ENCODE data around the gene DYNC1I1.

The DYNC1I1 gene

GRCh38 chr7:95802270-95802669 is 29.9 kb downstream of the DYNC1I1 start:
- DNase-seq (ENCODE audit: extremely low read depth, insufficient read length): no peak
- Histone ChIP-seq H3K4me3 (replicated peaks; ENCODE audit: low read depth, low read length) (no peak overlapping the region), H3K36me3 (ENCODE audit: control insufficient read depth, insufficient read depth, low read length) (no peaks in the 10 kb centered on the region), H3K27me3 (replicated peaks; ENCODE audit: control insufficient read depth, insufficient read depth, low read length) (no peaks in the 10 kb centered on the region; the same call in 1 of the 2 replicates)
- TF ChIP-seq, protein P1, sequence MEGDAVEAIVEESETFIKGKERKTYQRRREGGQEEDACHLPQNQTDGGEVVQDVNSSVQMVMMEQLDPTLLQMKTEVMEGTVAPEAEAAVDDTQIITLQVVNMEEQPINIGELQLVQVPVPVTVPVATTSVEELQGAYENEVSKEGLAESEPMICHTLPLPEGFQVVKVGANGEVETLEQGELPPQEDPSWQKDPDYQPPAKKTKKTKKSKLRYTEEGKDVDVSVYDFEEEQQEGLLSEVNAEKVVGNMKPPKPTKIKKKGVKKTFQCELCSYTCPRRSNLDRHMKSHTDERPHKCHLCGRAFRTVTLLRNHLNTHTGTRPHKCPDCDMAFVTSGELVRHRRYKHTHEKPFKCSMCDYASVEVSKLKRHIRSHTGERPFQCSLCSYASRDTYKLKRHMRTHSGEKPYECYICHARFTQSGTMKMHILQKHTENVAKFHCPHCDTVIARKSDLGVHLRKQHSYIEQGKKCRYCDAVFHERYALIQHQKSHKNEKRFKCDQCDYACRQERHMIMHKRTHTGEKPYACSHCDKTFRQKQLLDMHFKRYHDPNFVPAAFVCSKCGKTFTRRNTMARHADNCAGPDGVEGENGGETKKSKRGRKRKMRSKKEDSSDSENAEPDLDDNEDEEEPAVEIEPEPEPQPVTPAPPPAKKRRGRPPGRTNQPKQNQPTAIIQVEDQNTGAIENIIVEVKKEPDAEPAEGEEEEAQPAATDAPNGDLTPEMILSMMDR (IDR thresholded peaks at IDR 0.05; ENCODE audit: insufficient read depth, low read length, poor library complexity, severe bottlenecking): no peak

DNA sequence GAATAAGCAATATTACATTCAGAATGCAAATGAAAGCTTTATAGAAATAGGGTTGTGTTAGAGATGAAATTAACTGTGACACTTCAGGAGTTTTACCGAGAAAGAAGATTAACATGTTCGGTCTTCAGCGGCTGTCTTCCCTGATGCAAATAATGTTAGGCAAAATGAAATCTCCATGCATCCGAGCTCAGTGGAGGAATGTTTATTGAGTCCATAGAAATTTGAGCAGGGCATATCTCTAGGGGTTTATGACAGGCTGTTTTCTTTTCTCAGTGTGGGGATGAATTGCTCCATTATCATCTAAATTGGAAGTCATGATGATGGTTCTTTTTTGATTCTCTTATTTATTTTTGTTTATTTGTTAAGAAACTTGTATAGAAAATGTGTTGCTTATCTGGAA is 31.7 kb downstream of the DYNC1I1 start:
- no peaks in the 10 kb centered on the region; the same call in 1 of the 2 replicates for H3K27me3 ChIP-seq (replicated peaks; ENCODE audit: control insufficient read depth, insufficient read depth, low read length)
- TF ChIP-seq, protein P1 (IDR thresholded peaks at IDR 0.05; ENCODE audit: insufficient read depth, low read length, poor library complexity, severe bottlenecking): no peak
- H3K36me3 ChIP-seq (ENCODE audit: control insufficient read depth, insufficient read depth, low read length): no peaks in the 10 kb centered on the region
- DNase-seq (ENCODE audit: extremely low read depth, insufficient read length): no peak
- no peak overlapping the region for H3K4me3 ChIP-seq (replicated peaks; ENCODE audit: low read depth, low read length)

DNA sequence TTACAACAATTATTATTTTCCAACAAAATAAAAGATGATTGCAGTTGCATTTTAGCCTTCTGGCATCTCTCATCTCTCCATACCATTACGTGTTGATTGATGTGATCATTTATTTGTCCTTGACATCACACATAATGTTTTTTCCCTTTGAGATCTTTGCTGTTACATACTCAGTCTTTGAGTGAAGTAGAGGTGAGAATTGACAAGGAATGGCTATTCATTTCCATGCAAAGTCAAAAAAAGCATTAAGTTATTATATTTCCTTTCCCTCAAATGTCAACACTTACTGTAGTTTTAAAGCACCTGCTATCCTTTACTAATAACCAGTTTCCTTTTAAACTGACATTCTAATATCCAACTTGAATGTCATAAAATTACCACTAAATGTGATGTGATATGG is 33.6 kb downstream of the DYNC1I1 start:
- H3K27me3 ChIP-seq (replicated peaks; ENCODE audit: control insufficient read depth, insufficient read depth, low read length): no peaks in the 10 kb centered on the region; the same call in 1 of the 2 replicates
- TF ChIP-seq, protein P1 (IDR thresholded peaks at IDR 0.05; ENCODE audit: insufficient read depth, low read length, poor library complexity, severe bottlenecking): no peak
- DNase-seq (ENCODE audit: extremely low read depth, insufficient read length): no peak
- H3K36me3 ChIP-seq (ENCODE audit: control insufficient read depth, insufficient read depth, low read length): no peaks in the 10 kb centered on the region
- H3K4me3 ChIP-seq (replicated peaks; ENCODE audit: low read depth, low read length): no peak overlapping the region

DNA sequence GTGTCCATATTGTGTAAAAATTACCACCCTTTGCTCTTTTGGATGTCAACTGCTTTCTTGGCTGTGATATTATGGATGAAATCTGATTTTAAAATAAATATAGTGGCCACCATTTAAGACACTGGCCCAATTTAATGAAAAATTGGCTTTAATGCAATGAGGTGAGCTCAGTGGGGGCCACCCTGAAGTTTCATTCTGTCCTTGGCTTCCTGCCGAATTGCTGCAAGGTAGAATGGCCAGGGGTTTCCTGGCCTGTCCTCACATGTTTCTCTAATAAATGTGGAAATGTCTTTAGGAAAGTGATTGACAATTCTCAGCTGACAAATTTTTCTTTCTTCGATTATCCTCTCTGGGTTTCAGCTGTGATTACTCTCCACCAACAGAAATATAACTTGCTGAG is 36.0 kb downstream of the DYNC1I1 start:
- no peak overlapping the region for H3K4me3 ChIP-seq (replicated peaks; ENCODE audit: low read depth, low read length)
- H3K27me3 ChIP-seq (replicated peaks; ENCODE audit: control insufficient read depth, insufficient read depth, low read length): no peaks in the 10 kb centered on the region; the same call in 1 of the 2 replicates
- no peak for DNase-seq (ENCODE audit: extremely low read depth, insufficient read length)
- TF ChIP-seq, protein P1 (IDR thresholded peaks at IDR 0.05; ENCODE audit: insufficient read depth, low read length, poor library complexity, severe bottlenecking): no peak
- no peaks in the 10 kb centered on the region for H3K36me3 ChIP-seq (ENCODE audit: control insufficient read depth, insufficient read depth, low read length)

GRCh38 chr7:95811846-95812445 is 39.6 kb downstream of the DYNC1I1 start:
- H3K4me3 ChIP-seq (replicated peaks; ENCODE audit: low read depth, low read length): no peak overlapping the region
- H3K27me3 ChIP-seq (replicated peaks; ENCODE audit: control insufficient read depth, insufficient read depth, low read length): no peaks in the 10 kb centered on the region; the same call in 1 of the 2 replicates
- TF ChIP-seq, protein P1 (IDR thresholded peaks at IDR 0.05; ENCODE audit: insufficient read depth, low read length, poor library complexity, severe bottlenecking): no peak
- H3K36me3 ChIP-seq (ENCODE audit: control insufficient read depth, insufficient read depth, low read length): no peaks in the 10 kb centered on the region
- DNase-seq (ENCODE audit: extremely low read depth, insufficient read length): no peak

GRCh38 chr7:95814721-95815120 is 42.4 kb downstream of the DYNC1I1 start:
- Histone ChIP-seq H3K27me3 (replicated peaks; ENCODE audit: control insufficient read depth, insufficient read depth, low read length) (no peaks in the 10 kb centered on the region), H3K4me3 (replicated peaks; ENCODE audit: low read depth, low read length) (no peak overlapping the region), H3K36me3 (ENCODE audit: control insufficient read depth, insufficient read depth, low read length) (no peaks in the 10 kb centered on the region)
- DNase-seq (ENCODE audit: extremely low read depth, insufficient read length): no peak
- TF ChIP-seq, protein P1 (IDR thresholded peaks at IDR 0.05; ENCODE audit: insufficient read depth, low read length, poor library complexity, severe bottlenecking): no peak

Data from GM06990 (cell line).